IMR-90 (cell line): ENCODE data around the gene MCTP1. TPM values are rescaled to one million over a fixed set of nuclear protein-coding genes. Genes with fewer than 3 reads are reported as not detected.

Experiments used
- ATAC-seq: fragments of 200-7000 bp; cut with Tn5 transposase; 2 replicates; pipeline ENCODE4 v1.9.1; 2020; ENCODE audit warnings: low read depth, mild to moderate bottlenecking, moderate library complexity
- BruUV-seq: library from RNA; stranded (reverse); fragments of 400-500 nt; replicated peaks from 2 replicates; lab custom pipeline; 2021; lab: Mats Ljungman, UMichigan
- CTCF ChIA-PET: fragments of 300-600 bp; formaldehyde crosslinking; extraction: SDS; loops from one replicate; lab custom pipeline; 2021; ENCODE audit warnings: antibody characterized with exemption; lab: Yijun Ruan, JAX
- POLR2A ChIA-PET: fragments of 300-600 bp; sonication (Branson Sonifier 250); formaldehyde crosslinking; loops from one replicate; lab custom pipeline; 2022; ENCODE audit warnings: antibody characterized with exemption; ENCODE audit not compliant: unreplicated experiment; lab: Charles Lee
- DNase-seq: peaks from one replicate; pipeline ENCODE4 v3.0.0; 2013
- H2AFZ ChIP-seq: replicated peaks from 2 replicates; pipeline ENCODE3; 2013; ENCODE audit warnings: low read length, mild to moderate bottlenecking; ENCODE audit not compliant: poor library complexity
- H2AK5ac ChIP-seq: 2 replicates; pipeline ENCODE4 v1.6.1; 2013; ENCODE audit warnings: low read depth, low read length, inconsistent platforms
- H2AK9ac ChIP-seq: replicated peaks from 2 replicates; pipeline ENCODE3; 2013; ENCODE audit warnings: mild to moderate bottlenecking, low read depth, low read length, moderate library complexity; ENCODE audit not compliant: poor library complexity
- H2BK120ac ChIP-seq: 2 replicates; pipeline ENCODE4 v1.6.1; 2013; ENCODE audit warnings: low read depth, low read length, inconsistent platforms
- H2BK15ac ChIP-seq: 3 replicates; pipeline ENCODE4 v1.6.1; 2013; ENCODE audit warnings: low read depth, low read length, inconsistent platforms
- H2BK20ac ChIP-seq: 2 replicates; pipeline ENCODE4 v1.6.1; 2013; ENCODE audit warnings: low read depth, mild to moderate bottlenecking, inconsistent platforms, low read length, moderate library complexity
- H2BK5ac ChIP-seq: 2 replicates; pipeline ENCODE4 v1.6.1; 2013; ENCODE audit warnings: mild to moderate bottlenecking, low read depth, low read length, inconsistent platforms; ENCODE audit not compliant: poor library complexity, severe bottlenecking
- H3K14ac ChIP-seq: replicated peaks from 2 replicates; pipeline ENCODE4 v1.6.1; 2013; ENCODE audit warnings: low read depth, low read length, inconsistent platforms
- H3K18ac ChIP-seq: 2 replicates; pipeline ENCODE4 v1.6.1; 2013; ENCODE audit warnings: low read depth, low read length, control low read depth
- H3K23ac ChIP-seq: 2 replicates; pipeline ENCODE4 v1.6.1; 2013; ENCODE audit warnings: low read depth, low read length, inconsistent platforms
- H3K27ac ChIP-seq: 2 replicates; pipeline ENCODE4 v1.5.1; 2013; ENCODE audit warnings: mild to moderate bottlenecking, control low read depth, low read length; ENCODE audit not compliant: insufficient read depth
- H3K27me3 ChIP-seq: 2 replicates; pipeline ENCODE4 v1.6.1; 2013; ENCODE audit warnings: low read length; ENCODE audit not compliant: control insufficient read depth, insufficient read depth
- H3K36me3 ChIP-seq: 2 replicates; pipeline ENCODE4 v1.6.1; 2013; ENCODE audit warnings: low read length, mixed read lengths; ENCODE audit not compliant: control insufficient read depth, insufficient read depth
- H3K4ac ChIP-seq: 2 replicates; pipeline ENCODE4 v1.6.1; 2013; ENCODE audit warnings: low read depth, low read length, inconsistent platforms
- H3K4me1 ChIP-seq: 2 replicates; pipeline ENCODE4 v1.6.1; 2013; ENCODE audit warnings: low read length, mixed read lengths; ENCODE audit not compliant: control insufficient read depth, insufficient read depth
- H3K4me2 ChIP-seq: 2 replicates; pipeline ENCODE4 v1.6.1; 2013; ENCODE audit warnings: low read depth, mild to moderate bottlenecking, control low read depth, low read length, moderate library complexity
- H3K4me3 ChIP-seq: 2 replicates; pipeline ENCODE4 v1.5.1; 2013; ENCODE audit warnings: low read depth, mild to moderate bottlenecking, control low read depth, low read length, moderate library complexity; ENCODE audit not compliant: insufficient read depth
- H3K56ac ChIP-seq: 2 replicates; pipeline ENCODE4 v1.6.1; 2013; ENCODE audit warnings: low read length, inconsistent platforms; ENCODE audit not compliant: insufficient read depth; ENCODE audit errors: extremely low read depth
- H3K79me1 ChIP-seq, 2 experiments: 2 replicates each; pipeline ENCODE4 v1.6.1; 2013; ENCODE audit warnings: low read length in 2 of 2, inconsistent platforms in 1 of 2, low read depth in 1 of 2
- H3K9ac ChIP-seq: 2 replicates; pipeline ENCODE4 v1.6.1; 2013; ENCODE audit warnings: low read depth, low read length, control low read depth
- H3K9me1 ChIP-seq: 2 replicates; pipeline ENCODE4 v1.6.1; 2013; ENCODE audit warnings: low read length, inconsistent platforms; ENCODE audit not compliant: insufficient read depth
- H3K9me3 ChIP-seq: 2 replicates; pipeline ENCODE4 v1.6.1; 2013; ENCODE audit warnings: low read length; ENCODE audit not compliant: control insufficient read depth, insufficient read depth
- H4K20me1 ChIP-seq: 2 replicates; pipeline ENCODE4 v1.6.1; 2013; ENCODE audit warnings: low read length, inconsistent platforms; ENCODE audit not compliant: insufficient read depth
- H4K5ac ChIP-seq: 2 replicates; pipeline ENCODE4 v1.6.1; 2013; ENCODE audit warnings: mild to moderate bottlenecking, low read depth, low read length, control low read depth
- H4K8ac ChIP-seq, 2 experiments: 2 replicates each; pipeline ENCODE4 v1.6.1; 2013; ENCODE audit warnings: low read depth in 2 of 2, low read length in 2 of 2, control low read depth in 1 of 2, inconsistent platforms in 1 of 2
- H4K91ac ChIP-seq: 2 replicates; pipeline ENCODE4 v1.6.1; 2013; ENCODE audit warnings: low read depth, low read length, inconsistent platforms; ENCODE audit not compliant: insufficient read depth
- CEBPB ChIP-seq: IDR thresholded peaks from 2 replicates; pipeline ENCODE4 v1.6.1; 2012; ENCODE audit warnings: low read depth, low read length, improper control_type of control experiment
- CHD1 ChIP-seq: IDR thresholded peaks from 2 replicates; pipeline ENCODE4 v1.6.1; 2012; ENCODE audit warnings: low read depth, low read length, improper control_type of control experiment
- FOS ChIP-seq: fragments of 150-350 bp; IDR thresholded peaks from 2 replicates; pipeline ENCODE4 v1.6.1; 2016; ENCODE audit warnings: low read depth, low read length
- NFE2L2 ChIP-seq: fragments of 150-350 bp; IDR thresholded peaks from 2 replicates; pipeline ENCODE4 v1.6.1; 2016; ENCODE audit warnings: low read depth, mild to moderate bottlenecking, low read length
- POLR2A ChIP-seq: IDR thresholded peaks from 2 replicates; pipeline ENCODE4 v1.6.1; 2012; ENCODE audit warnings: mild to moderate bottlenecking, low read depth, low read length
- RAD21 ChIP-seq: IDR thresholded peaks from 2 replicates; pipeline ENCODE4 v1.6.1; 2012; ENCODE audit warnings: low read length, improper control_type of control experiment
- SMC3 ChIP-seq: fragments of 150-350 bp; IDR thresholded peaks from 2 replicates; pipeline ENCODE4 v1.6.1; 2016; ENCODE audit warnings: low read depth, mild to moderate bottlenecking, antibody characterized with exemption, low read length, moderate library complexity
- WGBS, 2 experiments: methylation state at CpG; one replicate each; pipeline versions ENCODE4 v1.1.5 to v1.1.7; 2013; ENCODE audit warnings: missing lambda C conversion rate in 2 of 2; ENCODE audit not compliant: insufficient read length in 1 of 2; ENCODE audit errors: extremely low coverage in 2 of 2; 5-methylcytosine and 5-hydroxymethylcytosine counted together
- dilution Hi-C: fragments of 300-500 bp; cut with HindIII; formaldehyde crosslinking; loops from one replicate; pipeline ENCODE4 v1.14.3; 2018; ENCODE audit warnings: low sequenced_read_pairs; ENCODE audit not compliant: unreplicated experiment
- in situ Hi-C: fragments of 300-500 bp; cut with MboI; formaldehyde crosslinking; loops from 3 replicates; pipeline ENCODE4 v1.14.3; 2019; ENCODE audit warnings: low sequenced_read_pairs, inconsistent platforms, mixed read lengths
- intact Hi-C: fragments of 100-400 bp; cut with micrococcal nuclease; formaldehyde crosslinking; loops from 2 replicates; pipeline ENCODE4 v1.10.0; 2022
- polyA plus RNA-seq, 3 experiments: library from polyadenylated mRNA; depleted of rRNA; stranded (reverse); fragments of >200 nt; gene quantifications; 2 replicates each; pipeline ENCODE4 v1.2.3, GENCODE V29; 2012; ENCODE audit warnings: low replicate concordance in 1 of 3
- total RNA-seq: library from RNA; depleted of rRNA; stranded (reverse); fragments of >200 nt; gene quantifications from 2 replicates; pipeline ENCODE4 v1.2.3, GENCODE V29; 2012
- TF ChIP-seq, protein P1 (sequence below): fragments of 150-350 bp; IDR thresholded peaks from 2 replicates; pipeline ENCODE4 v1.6.1; 2017; ENCODE audit warnings: mild to moderate bottlenecking, antibody characterized with exemption, low read length, low read depth
- TF ChIP-seq, protein P2 (sequence below): fragments of 150-350 bp; IDR thresholded peaks from 2 replicates; pipeline ENCODE4 v1.6.1; 2016; ENCODE audit warnings: low read depth, mild to moderate bottlenecking, low read length, moderate library complexity, borderline replicate concordance

The MCTP1 gene
- total and polyA plus RNA-seq, 2 of the 4 experiments (the other 2 are of a cell fraction): 0.21 TPM; not detected in 1

DNA sequence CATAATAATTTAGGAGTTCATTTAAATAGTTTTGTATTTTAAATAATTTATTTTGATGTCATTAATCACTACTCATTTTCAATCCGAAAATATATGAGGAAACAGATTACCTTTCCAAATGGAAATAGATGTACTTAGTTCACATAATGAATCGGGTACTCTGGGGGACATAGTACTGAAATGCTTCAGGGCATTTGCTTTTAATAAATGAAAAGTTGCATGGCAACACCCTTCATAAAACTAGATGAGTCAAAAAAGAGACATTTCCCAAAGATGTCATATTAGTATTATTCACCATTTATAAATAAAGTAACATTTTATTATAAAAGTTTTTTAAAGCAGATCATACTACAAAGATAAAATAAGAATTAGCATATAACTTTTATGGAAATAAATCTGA, 177.8 kb downstream of the MCTP1 start:
- Histone ChIP-seq H3K56ac (no peak overlapping the region), H3K4me1 (no peaks in the 10 kb centered on the region), H4K5ac (no peak overlapping the region), H2AK5ac (no peak overlapping the region), H3K9ac (no peak overlapping the region), H3K18ac (no peak overlapping the region), H4K91ac (no peak overlapping the region), H3K9me1 (no peaks in the 10 kb centered on the region), H3K14ac (no peak overlapping the region), H3K9me3 (no peaks in the 10 kb centered on the region), H4K20me1 (no peaks in the 10 kb centered on the region), H3K4me2 (no peak overlapping the region), H2BK120ac (no peak overlapping the region), H3K4me3 (no peak overlapping the region), H3K36me3 (no peaks in the 10 kb centered on the region), H2AK9ac (no peak overlapping the region), H4K8ac (no peak overlapping the region), H3K23ac (no peak overlapping the region), H3K27ac (no peak overlapping the region), H2BK5ac (no peak overlapping the region), H3K27me3 (no peaks in the 10 kb centered on the region), H3K79me1 (no peaks in the 10 kb centered on the region), H2BK20ac (no peak overlapping the region), H3K4ac (no peak overlapping the region), H2BK15ac (no peak overlapping the region), H2AFZ (no peak overlapping the region)
- in situ Hi-C loops (no loop called here), intact Hi-C loops (no loop called here), dilution Hi-C loops (no loop called here)
- no CpG with 5 or more reads among the region's 2 CpGs for WGBS, 2 experiments
- ATAC-seq: no peak
- POLR2A ChIA-PET: no interaction called here
- no peak for DNase-seq
- BruUV-seq: no TSS peak
- CTCF ChIA-PET: interaction anchor here (0.6 kb wide), 1 partner anchor 9 kb away, joined by 3 read pairs; no protein-coding TSS in a partner anchor
- TF ChIP-seq FOS (no peak), RAD21 (no peak), POLR2A (no peak), NFE2L2 (no peak), CHD1 (no peak), SMC3 (no peak), CEBPB (no peak)
- TF ChIP-seq, protein P1, sequence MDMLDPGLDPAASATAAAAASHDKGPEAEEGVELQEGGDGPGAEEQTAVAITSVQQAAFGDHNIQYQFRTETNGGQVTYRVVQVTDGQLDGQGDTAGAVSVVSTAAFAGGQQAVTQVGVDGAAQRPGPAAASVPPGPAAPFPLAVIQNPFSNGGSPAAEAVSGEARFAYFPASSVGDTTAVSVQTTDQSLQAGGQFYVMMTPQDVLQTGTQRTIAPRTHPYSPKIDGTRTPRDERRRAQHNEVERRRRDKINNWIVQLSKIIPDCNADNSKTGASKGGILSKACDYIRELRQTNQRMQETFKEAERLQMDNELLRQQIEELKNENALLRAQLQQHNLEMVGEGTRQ: no peak
- TF ChIP-seq, protein P2, sequence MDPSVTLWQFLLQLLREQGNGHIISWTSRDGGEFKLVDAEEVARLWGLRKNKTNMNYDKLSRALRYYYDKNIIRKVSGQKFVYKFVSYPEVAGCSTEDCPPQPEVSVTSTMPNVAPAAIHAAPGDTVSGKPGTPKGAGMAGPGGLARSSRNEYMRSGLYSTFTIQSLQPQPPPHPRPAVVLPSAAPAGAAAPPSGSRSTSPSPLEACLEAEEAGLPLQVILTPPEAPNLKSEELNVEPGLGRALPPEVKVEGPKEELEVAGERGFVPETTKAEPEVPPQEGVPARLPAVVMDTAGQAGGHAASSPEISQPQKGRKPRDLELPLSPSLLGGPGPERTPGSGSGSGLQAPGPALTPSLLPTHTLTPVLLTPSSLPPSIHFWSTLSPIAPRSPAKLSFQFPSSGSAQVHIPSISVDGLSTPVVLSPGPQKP: no peak
